TTC549 (cell line): ENCODE results near the gene CORIN.
"Not testable (repeated sequence)": the region's sequence is repeated elsewhere in the genome, so short reads cannot be mapped to it uniquely, and the experiment has no call there.

Experiments used
- FAIRE-seq: peaks from 2 replicates; lab custom pipeline; 2012; peaks lifted over from hg19 to GRCh38; lab: Jason Lieb, UNC

Gene CORIN

DNA sequence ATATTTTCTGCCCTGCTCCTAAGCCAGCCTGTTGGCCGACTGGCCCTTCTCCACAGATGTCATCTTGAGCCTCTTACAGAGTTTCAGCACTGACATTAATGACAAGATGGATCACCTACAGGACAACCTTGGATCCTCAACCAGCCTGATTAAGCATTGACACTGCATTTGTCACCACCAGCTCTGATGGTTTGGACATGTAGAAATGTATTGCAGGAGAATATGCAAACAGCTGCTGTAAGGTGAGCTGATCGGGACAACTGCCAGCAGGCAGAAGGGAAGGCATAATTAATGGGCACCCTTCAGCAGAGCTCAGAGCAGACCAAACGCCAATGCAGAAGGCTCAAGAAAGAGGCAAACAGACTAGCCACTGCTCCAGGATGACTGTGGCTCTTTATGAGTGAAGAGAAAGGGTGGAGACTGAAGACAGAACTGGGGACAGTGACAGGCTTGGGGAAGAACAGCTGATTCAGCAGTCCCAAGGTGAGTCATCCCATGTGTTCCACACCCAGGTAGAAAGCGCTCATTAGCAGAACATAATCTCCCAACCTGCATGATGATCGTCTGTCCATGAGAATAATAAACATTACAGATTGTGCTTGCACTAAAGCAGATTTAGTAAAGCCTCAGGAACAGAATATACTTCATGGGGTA lies 6.7 kb downstream of the CORIN start:
- FAIRE-seq: no peak

DNA sequence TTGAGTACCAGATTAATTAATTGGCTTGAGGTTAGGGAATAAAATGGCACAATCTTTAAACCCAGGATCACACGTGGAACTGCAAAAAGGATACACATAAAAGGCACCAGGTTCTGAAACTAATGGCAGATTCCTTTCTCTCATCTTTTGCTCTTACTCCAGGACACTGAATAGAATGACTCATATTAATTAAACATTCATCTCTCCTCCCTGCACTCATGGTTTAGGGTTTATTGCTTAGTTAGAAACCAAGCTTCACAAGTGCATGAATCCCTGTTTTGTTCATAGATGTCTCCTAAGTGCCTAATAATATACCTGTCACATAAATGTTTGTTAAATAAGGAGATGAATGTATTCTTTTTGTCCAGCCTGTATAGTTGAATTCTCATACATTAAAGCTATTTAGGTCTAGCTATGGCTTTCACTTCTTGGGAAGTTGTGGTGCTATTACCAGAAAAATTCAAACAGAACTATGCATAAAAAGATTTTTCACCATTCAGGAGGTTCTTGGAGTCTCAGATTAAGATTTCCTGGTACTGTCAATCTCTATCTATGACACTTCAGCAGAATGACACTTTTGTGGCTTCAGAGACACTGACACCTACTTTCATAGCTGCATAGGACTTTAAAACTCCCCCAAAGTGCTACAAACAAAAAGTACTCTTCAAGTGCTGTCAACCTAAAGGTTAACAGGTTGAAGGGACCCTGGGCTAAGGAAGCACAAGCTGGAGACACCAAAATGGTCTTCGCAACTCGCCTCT lies 7.4 kb downstream of the CORIN start:
- FAIRE-seq: no peak

DNA sequence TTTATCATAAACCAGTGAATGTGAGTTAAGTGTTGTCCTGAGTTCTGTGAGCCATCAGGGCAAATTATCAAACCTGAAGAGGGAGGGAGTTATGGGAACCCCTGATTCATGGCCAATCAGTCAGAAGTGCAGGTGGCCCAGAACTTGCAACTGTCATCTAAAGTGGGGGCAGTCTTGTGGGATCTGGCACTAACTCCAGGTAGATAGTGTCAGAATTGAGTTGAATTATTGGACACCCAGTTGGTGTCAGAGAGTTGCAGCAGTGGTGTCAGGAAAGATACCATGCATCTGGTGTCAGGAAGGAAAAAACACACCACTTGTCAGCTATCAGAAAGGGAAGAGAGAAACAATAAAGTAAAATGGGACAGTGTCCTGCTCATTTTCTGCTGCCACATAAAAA lies 8.4 kb downstream of the CORIN start:
- FAIRE-seq: no peak

DNA sequence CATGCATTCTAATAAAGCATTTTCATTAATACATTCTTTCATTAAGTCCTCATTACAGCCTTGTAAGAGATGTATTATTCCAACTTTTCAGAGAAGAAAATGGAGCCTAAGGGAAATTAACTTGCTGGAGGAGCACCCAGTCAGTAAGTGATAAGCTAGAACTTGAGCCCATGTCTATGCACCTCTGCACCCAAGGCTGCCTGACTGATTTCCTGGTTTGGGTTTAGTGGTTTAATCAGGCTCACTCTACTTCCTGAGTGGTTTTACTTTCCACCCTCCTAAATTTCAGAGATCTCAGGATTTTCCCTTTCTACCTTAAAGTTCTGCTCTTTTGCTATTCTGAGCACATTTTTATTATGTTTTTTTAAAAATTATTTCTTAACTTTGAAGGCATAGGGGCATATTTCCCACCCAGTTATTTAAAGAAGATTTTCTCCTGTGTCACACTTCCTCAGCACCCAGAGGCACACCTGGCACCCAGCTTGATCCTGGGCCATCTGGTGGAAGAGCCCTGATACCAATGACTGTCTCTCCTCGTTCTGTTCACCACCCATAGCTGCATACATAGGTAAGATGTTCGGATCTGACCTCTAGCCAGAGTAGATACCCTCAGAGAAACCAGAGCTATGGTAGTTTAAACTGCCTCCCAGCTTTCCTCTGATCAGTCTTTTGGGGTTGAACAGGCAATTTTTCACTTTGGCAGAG lies 10.4 kb downstream of the CORIN start:
- no peak for FAIRE-seq

DNA sequence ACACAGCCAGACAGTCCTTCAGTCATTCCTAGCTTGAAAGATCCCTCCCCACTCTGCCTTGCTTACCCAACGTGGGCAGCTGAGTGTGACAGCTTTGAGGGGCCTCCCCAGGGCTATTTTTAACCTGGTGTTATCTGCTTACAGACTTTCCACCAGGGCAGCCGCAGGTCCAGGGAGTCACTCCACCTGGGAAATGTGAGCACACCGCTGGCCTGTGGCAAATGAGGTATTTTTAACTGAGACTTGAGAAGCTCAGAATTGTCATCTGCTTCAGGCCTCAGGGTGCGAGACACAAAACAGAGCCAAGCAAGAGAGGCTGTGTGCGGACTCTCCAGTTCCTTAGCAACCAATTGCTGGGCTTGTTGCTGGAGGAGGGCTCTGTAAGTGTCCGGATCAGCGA lies 13.0 kb downstream of the CORIN start:
- no peak for FAIRE-seq

DNA sequence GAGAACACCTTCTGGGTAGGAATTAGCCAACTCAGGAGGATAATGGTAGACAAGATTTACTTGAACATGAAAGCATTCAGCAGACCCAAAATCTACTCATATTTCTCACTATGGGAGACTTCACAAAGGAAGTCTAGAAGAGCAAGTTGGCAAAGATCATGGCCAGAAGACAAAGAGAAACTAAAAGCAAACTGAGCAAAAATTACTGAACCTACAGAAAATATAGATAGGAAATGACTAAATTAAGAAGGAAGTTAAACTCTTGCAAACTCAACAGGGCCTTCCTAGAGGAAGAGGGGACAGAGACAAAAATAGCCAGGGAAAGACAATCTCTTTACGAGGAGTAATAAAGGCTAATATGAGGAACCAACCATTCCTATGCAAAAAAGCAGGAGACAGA lies 18.7 kb downstream of the CORIN start:
- FAIRE-seq: no peak

DNA sequence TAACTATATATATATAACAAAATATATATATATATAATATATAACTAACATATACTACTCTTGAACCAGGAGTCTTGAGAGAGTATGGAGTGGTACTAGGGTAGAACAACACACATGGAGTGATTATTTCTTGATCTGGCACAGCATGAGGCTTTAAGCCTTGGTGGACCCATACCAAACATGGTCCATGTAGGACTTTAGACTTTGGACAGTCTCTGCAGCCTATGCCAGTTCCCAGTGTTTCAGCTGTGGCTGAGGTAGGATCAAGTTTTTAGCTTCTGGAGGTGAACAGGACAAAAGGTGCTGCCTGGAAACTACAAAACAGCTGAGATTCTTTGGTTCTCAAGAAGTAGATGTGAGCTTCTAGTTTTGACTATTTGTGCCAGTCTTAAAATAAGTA lies 20.6 kb downstream of the CORIN start:
- FAIRE-seq: no peak

DNA sequence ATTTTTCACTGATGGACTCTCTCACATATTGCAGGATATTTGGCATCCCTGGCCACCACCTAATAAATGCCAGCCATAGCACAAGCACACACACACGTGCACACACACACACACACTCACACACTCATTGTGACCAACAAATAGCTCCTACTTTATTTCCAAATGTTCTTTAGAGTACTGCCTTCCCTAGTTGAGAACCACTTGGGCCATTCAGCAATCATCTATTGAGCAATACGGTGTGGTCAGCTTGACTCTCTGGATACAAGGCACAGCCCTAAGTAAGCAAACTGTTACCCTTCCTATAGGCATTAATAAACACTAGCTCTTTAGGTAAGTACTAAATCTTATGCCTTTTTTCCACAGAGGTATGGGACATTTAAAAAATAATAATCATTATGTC lies 21.1 kb downstream of the CORIN start:
- FAIRE-seq: no peak

DNA sequence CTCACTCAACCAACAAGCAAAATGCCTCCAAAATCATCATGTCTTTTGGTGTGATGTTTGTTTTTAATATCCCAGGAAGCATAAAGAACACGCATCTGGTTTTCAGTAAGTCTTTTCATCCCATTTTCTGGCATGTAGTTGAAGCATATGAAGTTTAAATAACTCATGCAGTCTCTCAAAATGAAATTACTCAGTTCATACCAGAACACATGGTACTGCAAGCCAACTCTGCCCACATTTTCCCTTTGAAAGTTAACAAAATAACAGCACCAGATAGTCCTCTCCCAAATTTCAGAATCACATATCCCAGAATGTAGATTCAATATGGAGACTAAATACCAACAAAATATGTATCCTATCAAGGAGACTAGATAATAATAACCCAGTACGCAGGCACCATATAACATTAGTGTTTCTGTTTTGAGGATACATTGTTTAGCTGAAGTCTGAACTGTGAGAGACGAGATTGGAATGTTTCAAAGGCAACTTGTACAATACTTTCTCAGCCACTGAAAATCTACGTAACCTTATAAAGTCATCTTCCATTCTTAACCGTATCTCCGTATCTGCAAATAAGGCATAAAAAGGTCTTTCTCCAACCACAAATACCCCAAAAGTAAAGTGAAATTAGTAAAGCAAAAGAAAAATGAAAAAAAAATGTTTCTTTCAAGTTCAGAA lies 23.1 kb downstream of the CORIN start:
- FAIRE-seq: no peak

DNA sequence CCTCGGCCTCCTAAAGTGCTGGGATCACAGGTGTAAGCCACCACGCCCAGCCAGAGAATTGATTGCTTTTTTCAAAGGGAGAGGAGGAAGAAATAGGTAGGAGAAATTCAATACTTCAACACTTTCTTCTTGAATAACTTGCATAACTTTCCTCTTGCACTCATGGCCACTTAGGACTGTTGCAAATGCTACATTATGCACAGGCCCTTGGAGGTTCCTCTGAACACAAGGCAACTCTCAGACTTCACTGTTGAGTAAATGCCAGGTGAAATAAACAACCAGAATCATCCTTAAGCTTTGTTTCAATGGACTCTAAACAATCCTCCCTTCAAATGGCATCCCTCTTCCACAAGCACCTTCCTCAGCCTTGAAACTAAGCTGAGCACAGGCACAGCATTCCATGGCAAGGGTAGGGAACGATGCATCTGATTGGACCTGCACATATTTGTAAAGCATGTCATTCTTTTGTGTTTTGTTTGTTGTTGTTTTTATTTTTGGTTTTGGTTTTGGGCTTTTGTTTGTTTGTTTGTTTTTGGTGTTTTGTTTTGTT lies 28.1 kb downstream of the CORIN start:
- no peak for FAIRE-seq

DNA sequence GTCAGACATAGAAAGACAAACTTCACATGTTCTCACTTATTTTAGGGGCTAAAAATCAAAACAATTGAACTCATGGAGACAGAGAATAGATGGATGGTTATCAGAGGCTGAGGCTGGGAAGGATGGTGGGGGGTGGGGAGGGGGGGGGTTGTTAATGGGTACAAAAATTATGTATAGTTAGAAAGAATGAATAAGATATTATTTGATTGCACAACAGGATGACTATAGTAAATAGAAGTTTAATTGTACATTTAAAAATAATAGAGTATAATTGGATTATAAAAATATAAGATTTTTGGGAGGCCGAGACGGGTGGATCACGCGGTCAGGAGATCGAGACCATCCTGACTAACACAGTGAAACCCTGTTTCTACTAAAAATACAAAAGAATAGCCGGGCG lies 33.3 kb downstream of the CORIN start:
- FAIRE-seq: no peak

DNA sequence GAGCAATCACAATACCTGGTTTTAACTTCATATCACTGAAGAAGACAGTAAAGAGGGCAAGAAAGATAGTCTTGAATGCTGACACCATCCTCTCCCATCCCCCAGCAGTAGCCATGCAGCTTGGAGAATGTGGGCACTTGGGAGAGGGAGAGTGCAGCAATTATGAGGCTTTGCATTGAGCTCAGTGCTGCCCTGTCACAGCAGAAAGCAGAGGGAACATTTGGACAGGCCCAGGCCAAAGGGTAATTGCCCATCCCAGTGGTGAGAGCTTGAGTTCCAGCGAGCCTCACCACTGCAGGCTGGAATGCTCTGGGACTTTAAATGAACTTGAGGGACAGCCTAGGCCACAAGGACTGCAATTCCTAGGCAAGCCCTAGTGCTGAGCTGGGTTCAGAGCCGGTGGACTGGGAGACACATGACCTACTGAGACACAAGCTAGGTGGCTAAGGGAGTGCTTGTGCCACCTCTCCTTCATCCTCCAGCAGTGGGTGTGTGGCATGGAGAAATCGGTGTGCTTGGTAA lies 36.3 kb downstream of the CORIN start:
- FAIRE-seq: no peak

DNA sequence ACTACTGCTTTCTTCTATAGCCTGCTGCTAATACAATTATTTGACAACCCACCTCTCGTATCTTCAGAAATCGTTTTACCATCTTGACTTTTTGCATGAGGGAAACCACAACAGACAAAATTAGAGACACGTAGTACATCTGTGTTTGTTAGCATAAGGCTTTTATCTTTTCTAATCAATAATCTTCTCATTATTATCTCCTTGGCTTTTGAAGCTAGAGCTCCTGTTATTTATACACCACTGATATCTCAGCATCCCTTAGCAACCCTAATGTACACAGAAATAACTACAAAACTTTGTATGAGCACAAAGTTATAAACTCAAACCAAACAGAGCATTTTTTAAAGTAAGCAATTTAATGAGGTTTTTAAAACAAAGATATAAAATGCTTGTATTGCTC lies 39.7 kb downstream of the CORIN start:
- no peak for FAIRE-seq

DNA sequence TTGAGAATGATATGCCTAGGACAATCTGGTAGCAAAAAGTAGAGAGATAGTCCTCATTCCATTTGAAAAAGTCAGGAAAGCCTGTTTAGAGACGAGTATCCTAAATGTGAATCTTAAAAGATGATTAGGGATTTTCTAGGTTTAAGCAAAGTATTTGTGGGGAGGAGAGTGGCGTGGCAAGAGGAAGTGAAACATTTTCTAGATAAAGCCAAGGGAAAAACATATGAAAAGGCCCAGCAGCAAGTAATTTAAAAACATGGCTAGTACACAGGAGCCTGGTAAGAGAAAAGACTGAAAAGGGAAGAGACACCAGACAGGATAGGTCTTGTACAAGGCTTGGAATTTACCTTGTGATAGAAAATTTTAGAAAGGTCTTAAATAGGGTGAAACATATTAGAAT lies 45.9 kb downstream of the CORIN start:
- FAIRE-seq: no peak

DNA sequence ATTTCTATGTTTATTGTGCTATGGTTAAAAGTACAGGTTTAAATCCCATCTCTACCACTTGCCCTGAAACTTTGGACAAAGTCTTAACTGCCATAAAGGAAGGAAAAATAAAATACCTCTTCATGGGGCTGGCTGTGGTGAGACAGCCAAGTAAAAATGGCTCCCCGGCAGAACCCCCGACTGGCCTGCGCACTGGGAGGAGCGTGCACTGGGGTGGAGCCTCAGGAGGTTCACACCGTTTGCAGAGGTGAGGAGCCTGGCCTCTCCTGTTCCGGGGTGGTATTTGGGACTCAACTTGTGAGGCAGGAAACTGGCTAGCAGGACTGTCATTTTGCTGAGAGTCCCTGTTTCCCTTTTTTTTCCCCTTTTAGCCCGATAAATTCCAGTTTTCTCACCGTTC lies 47.8 kb downstream of the CORIN start:
- FAIRE-seq: no peak

DNA sequence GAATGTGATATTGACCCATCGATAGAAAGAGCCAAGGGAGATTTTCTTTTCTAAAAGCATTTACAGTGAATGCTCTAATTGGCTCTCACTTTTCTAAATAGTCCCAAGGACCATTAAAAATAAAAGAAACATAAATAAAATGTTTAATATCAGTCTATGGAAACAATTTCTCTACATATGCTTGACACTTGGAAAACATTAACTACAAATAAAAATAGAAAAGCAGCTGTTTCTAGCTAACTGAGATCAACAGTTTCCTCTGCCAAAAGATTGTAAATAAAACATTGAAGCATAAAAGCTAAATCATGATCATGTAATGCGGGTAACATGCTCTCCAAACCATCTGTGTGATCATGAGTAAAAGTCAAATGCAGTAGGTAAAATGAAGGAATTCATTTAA lies 49.7 kb downstream of the CORIN start:
- FAIRE-seq: no peak

DNA sequence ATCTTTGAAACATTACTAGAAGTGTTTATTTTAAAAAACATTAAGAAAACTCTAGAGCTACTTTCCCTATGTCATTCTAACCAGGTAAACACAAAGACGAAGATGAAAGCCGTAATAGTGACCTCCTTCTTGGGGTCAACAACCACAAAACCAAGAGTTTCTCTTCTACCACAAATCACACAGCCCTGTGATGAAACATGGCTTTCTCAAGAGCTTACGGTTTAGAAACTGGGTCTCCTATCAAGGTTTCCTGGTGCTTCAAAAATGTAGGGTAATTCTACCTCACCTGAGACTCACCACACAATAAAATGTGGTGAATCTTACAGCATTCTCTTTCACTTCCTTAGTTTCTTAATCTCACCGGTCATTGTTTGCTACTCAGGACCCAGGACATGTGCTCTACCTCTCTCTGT lies 50.9 kb downstream of the CORIN start:
- no peak for FAIRE-seq

DNA sequence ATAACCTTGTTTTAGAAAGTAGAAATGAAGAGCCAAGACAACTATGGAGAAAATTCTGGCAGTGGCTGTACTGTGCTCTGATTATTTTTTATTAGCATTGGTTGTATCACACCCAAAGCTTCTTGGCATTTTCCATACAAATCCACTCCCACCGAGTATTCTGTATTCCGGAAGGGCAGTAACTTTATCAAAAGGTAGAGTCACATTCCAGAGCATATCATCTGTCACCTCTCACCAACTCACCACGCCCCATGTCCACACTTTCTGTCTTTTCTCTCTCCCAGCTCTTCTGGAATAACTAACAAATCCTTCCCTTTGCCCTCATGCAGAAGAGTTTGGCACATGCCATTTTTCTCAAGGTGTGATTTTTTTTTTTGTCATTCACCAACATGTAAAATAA lies 52.7 kb downstream of the CORIN start:
- FAIRE-seq: no peak

DNA sequence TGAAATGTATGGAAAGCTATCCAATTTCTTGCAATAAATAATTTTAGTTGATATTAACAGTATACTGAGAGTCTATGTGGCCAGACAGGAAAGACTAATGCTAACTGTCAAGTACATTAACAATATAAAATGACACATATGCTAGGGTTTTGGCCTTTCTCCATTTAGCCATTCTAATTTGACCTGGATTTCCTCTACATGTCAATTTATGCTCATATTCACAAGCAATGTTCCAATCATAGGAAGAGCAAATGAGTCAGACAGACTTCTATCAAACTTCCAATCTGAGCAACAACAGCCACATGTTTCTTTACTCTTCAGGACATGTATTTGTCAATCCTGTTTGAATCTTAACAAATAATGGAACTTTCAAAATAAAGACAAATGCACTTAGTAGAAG lies 53.6 kb downstream of the CORIN start:
- FAIRE-seq: no peak

DNA sequence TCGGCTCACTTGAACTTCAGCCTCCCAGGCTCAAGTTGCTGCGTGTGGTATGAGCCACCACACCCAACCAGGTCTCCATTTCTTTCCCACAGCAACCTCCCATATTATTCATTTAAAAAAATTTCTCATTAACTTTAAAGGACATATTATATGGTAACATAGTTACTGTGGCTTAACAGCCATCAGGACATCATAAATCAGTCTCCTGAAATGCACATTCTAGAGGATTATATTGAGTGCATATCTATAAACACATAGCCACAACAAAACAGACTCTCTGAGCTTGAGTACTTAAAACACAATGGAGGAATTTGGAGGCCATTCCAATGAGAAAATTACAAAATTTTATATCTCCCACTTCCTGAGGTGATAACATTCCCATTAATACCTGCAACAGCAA lies 61.5 kb downstream of the CORIN start:
- no peak for FAIRE-seq

DNA sequence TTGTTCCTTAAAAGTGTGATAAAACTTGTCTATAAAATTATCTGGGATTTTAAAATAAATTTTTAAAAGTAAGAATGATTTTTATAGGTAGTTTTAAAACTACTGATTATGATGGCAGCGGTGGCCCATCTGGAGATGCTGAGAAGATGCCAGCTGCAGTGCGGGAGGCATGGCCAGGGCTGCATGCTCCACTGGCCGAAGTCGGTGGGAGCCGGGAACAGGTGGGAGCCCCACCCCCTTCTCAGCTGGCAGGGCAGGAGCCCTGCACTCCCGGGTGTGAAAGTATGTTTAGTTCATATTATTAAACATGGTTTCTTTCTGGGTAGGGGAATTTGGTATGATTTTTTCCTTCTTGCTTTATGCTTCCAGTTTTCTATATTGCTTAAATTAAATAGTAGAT lies 63.8 kb downstream of the CORIN start:
- FAIRE-seq: no peak

DNA sequence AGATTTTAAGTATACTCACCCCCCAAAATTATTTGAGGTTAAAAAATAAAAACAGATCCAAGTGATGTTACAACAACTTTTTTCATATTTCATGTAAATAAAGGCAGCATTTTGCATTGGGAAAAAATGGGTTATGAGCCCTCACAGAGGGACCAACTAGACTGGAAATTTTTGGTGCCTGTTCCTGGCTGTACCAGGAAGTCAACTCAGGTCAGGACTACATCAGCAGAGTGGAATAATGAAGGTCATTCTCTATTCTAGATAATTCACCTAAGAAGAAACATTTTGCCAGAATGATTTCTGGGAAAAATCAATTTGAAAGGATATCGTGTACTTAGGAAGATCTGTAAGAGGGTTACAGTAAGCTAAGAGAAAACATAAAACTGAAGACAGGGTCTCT lies 66.8 kb downstream of the CORIN start:
- FAIRE-seq: no peak

DNA sequence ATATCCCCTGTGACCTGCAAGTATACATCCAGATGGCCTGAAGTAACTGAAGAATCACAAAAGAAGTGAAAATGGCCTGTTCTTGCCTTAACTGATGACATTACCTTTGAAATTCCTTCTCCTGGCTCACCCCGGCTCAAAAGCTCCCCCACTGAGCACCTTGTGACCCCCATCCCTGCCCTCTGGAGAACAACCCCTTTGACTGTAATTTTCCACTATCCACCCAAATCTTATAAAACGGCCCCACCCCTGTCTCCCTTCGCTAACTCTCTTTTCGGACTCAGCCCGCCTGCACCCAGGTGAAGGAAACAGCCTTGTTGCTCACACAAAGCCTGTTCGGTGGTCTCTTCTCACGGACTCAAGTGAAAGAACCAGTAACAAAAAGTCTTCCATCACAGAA lies 69.9 kb downstream of the CORIN start:
- not testable (repeated sequence) for FAIRE-seq
